Measurements from ENCODE around the gene SETBP1.

SETBP1 gene

GRCh38 chr18:44841752-44842587 lies 161.3 kb downstream of the SETBP1 start:
- no peak for DNase-seq (ENCODE audit: low read depth)

GRCh38 chr18:44842588-44843412 lies 162.1 kb downstream of the SETBP1 start:
- DNase-seq (ENCODE audit: low read depth), result no peak

GRCh38 chr18:44844486-44844885 lies 163.8 kb downstream of the SETBP1 start:
- no peak for DNase-seq (ENCODE audit: low read depth)

- DNase-seq (ENCODE audit: low read depth), result no peak
These were observed 165.8 kb downstream of the SETBP1 start for GRCh38 chr18:44846450-44846849.

- no peak for DNase-seq (ENCODE audit: low read depth)
These were observed 168.1 kb downstream of the SETBP1 start for GRCh38 chr18:44848644-44849335.

- no peak for DNase-seq (ENCODE audit: low read depth)
These were observed 168.7 kb downstream of the SETBP1 start for GRCh38 chr18:44849361-44849760.

GRCh38 chr18:44850001-44850400 lies 169.3 kb downstream of the SETBP1 start:
- no peak for DNase-seq (ENCODE audit: low read depth)

- no peak for DNase-seq (ENCODE audit: low read depth)
These were observed 171.4 kb downstream of the SETBP1 start for GRCh38 chr18:44851856-44852621.

GRCh38 chr18:44852818-44853217 lies 172.1 kb downstream of the SETBP1 start:
- DNase-seq (ENCODE audit: low read depth), result no peak

- no peak for DNase-seq (ENCODE audit: low read depth)
These were observed 172.7 kb downstream of the SETBP1 start for GRCh38 chr18:44853430-44853829.

- no peak for DNase-seq (ENCODE audit: low read depth)
These were observed 175.0 kb downstream of the SETBP1 start for GRCh38 chr18:44855681-44856080.

GRCh38 chr18:44856157-44856556 lies 175.5 kb downstream of the SETBP1 start:
- DNase-seq (ENCODE audit: low read depth), result no peak

- DNase-seq (ENCODE audit: low read depth), result no peak
These were observed 176.4 kb downstream of the SETBP1 start for GRCh38 chr18:44857081-44857480.

GRCh38 chr18:44857744-44858491 lies 177.2 kb downstream of the SETBP1 start:
- no peak for DNase-seq (ENCODE audit: low read depth)

- DNase-seq (ENCODE audit: low read depth), result no peak
These were observed 178.6 kb downstream of the SETBP1 start for GRCh38 chr18:44859263-44859662.

- no peak for DNase-seq (ENCODE audit: low read depth)
These were observed 179.2 kb downstream of the SETBP1 start for GRCh38 chr18:44859751-44860439.

GRCh38 chr18:44862112-44862511 lies 181.4 kb downstream of the SETBP1 start:
- DNase-seq (ENCODE audit: low read depth), result no peak

- no peak for DNase-seq (ENCODE audit: low read depth)
These were observed 185.4 kb downstream of the SETBP1 start for GRCh38 chr18:44866103-44866502.

- DNase-seq (ENCODE audit: low read depth), result no peak
These were observed 188.8 kb downstream of the SETBP1 start for GRCh38 chr18:44869533-44869932.

Measured in GM04503 (cell line).